Sigmoid colon (tissue), 7 donors: ENCODE data around the gene FHOD3. TPM values are rescaled to one million over a fixed set of nuclear protein-coding genes. Genes with fewer than 3 reads are reported as not detected.

ENCODE experiments used
- DNase-seq: peaks from one replicate; pipeline ENCODE4 v3.0.0-alpha.2; 2019
- H3K27ac ChIP-seq, 4 donors: fragments of 200-600 bp; sonication (generic); one replicate each; pipeline ENCODE4 v1.5.1; 2016 to 2019; ENCODE audit warnings: mild to moderate bottlenecking in 1 of 4
- H3K27me3 ChIP-seq, 3 donors: fragments of 200-600 bp; sonication (generic); one replicate each; pipeline ENCODE4 v1.5.1; 2019; ENCODE audit warnings: mild to moderate bottlenecking in 1 of 3
- H3K36me3 ChIP-seq, 4 donors: fragments of 200-600 bp; sonication (generic); one replicate each; pipeline ENCODE4 v1.5.1; 2016 to 2019
- H3K4me1 ChIP-seq, 4 donors: fragments of 200-600 bp; sonication (generic); one replicate each; pipeline ENCODE4 v1.5.1; 2017 to 2019
- H3K4me3 ChIP-seq, 4 donors: fragments of 200-600 bp; sonication (generic); one replicate each; pipeline ENCODE4 v1.5.1; 2017 to 2019; ENCODE audit warnings: mild to moderate bottlenecking in 2 of 4, moderate library complexity in 1 of 4
- H3K9me3 ChIP-seq, 4 donors: fragments of 200-600 bp in 3 of 4; sonication (generic) in 3 of 4; one replicate each; pipeline versions ENCODE4 v1.5.1 to v1.6.1; 2013 to 2019
- EP300 ChIP-seq, 4 donors: sonication (generic); formaldehyde crosslinking; IDR thresholded peaks; one replicate each; pipeline ENCODE4 v1.6.1; 2017; ENCODE audit warnings: antibody characterized with exemption in 4 of 4
- POLR2A ChIP-seq, 2 donors: fragments of 450-650 bp; IDR thresholded peaks; one replicate each; pipeline ENCODE4 v1.6.1; 2016; ENCODE audit warnings: antibody characterized with exemption in 2 of 2, mild to moderate bottlenecking in 2 of 2, moderate library complexity in 2 of 2
- POLR2AphosphoS5 ChIP-seq, 4 donors: sonication (generic); formaldehyde crosslinking; IDR thresholded peaks; one replicate each; pipeline ENCODE4 v1.6.1; 2017; ENCODE audit warnings: antibody characterized with exemption in 4 of 4
- WGBS, 2 donors: extraction: QIAGEN DNeasy Blood & Tissue Kit; methylation state at CpG; one replicate each; pipeline ENCODE4 v1.1.7; 2013; 5-methylcytosine and 5-hydroxymethylcytosine counted together
- intact Hi-C: fragments of 100-400 bp; cut with DNase I; formaldehyde crosslinking; loops from one replicate; pipeline ENCODE4 v1.15.1; 2023
- polyA plus RNA-seq, 3 donors: library from polyadenylated mRNA; stranded (reverse); fragments of 200-250 nt; gene quantifications; one replicate each; pipeline ENCODE4 v1.2.3, GENCODE V29; 2013
- total RNA-seq, 4 donors: library from RNA; depleted of rRNA; stranded (reverse); fragments of >200 nt; gene quantifications; one replicate each; pipeline ENCODE4 v1.1.0, GENCODE V29; 2016
- TF ChIP-seq, protein P1 (sequence below), 4 experiments: fragments of 450-650 bp in 3 of 4; fragments of 200-600 bp in 1 of 4; IDR thresholded peaks; one replicate each; pipeline ENCODE4 v1.5.1; 2016 to 2019; ENCODE audit warnings: antibody characterized with exemption in 4 of 4, mild to moderate bottlenecking in 3 of 4, moderate library complexity in 2 of 4
- donor health status: healthy with polysubstance abuse.
- donor health status: Bipolar disorder and iron deficiency.
- donor health status: healthy.

Gene FHOD3
- total and polyA plus RNA-seq, 7 donors = 1.2 to 24.9 (median 9.5) TPM

DNA sequence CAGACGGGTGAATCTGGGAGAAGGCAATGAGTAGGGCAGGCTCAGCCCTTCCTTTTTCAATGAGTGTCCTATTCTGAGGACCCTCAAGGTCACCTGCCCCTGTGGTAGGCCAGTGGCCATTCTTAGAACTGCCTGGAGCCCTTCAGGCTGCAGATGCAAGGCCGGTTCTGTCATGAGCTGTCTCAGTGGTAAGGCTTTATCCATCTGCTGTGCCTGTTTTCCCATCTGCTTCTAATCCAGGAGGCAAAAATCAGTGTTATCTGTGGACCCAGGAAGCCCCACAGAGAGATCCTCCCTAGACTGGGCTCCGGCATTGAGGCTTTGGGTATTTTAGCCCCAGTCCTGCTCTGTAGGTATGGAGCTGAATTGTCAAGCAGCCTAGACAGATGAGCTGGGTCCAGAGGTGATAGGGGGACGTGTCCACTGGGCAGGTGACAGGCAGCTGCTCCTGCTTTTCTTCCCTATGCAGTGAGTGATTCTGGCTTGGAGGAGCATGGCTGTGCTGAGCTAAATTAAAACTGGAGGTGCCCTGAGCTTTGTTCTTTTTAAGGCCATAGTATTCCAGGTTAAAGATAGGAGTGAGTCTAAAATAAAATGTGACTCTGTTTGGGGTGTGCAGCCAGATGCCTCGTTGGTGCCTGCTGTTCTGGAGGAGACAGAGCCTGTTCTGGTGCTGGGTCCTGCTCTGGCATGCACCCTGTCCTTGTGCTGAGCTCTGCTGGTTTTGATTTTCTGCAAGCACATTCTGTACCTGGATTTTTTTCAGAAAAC lies 92.5 kb downstream of the FHOD3 start:
- intact Hi-C loops = no loop called here
- DNase-seq = no peak
- Histone ChIP-seq H3K27ac (no peak overlapping the region), H3K36me3 (no peaks in the 10 kb centered on the region), H3K9me3 (peaks cover 0 to 2% (median 0%) of the 10 kb centered on the region in 4 donors), H3K27me3 (no peaks in the 10 kb centered on the region), H3K4me1 (no peaks in the 10 kb centered on the region), H3K4me3 (no peak overlapping the region)
- TF ChIP-seq POLR2A (IDR thresholded peaks at IDR 0.05) = no peak
- TF ChIP-seq, protein P1, sequence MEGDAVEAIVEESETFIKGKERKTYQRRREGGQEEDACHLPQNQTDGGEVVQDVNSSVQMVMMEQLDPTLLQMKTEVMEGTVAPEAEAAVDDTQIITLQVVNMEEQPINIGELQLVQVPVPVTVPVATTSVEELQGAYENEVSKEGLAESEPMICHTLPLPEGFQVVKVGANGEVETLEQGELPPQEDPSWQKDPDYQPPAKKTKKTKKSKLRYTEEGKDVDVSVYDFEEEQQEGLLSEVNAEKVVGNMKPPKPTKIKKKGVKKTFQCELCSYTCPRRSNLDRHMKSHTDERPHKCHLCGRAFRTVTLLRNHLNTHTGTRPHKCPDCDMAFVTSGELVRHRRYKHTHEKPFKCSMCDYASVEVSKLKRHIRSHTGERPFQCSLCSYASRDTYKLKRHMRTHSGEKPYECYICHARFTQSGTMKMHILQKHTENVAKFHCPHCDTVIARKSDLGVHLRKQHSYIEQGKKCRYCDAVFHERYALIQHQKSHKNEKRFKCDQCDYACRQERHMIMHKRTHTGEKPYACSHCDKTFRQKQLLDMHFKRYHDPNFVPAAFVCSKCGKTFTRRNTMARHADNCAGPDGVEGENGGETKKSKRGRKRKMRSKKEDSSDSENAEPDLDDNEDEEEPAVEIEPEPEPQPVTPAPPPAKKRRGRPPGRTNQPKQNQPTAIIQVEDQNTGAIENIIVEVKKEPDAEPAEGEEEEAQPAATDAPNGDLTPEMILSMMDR (IDR thresholded peaks at IDR 0.05) = no peak
- TF ChIP-seq POLR2AphosphoS5 (IDR thresholded peaks at IDR 0.05) = no peak
- no peak for TF ChIP-seq EP300 (IDR thresholded peaks at IDR 0.05)
- WGBS, 2 donors = 77 to 81% methylated on average over 5 of the region's 5 CpGs

DNA sequence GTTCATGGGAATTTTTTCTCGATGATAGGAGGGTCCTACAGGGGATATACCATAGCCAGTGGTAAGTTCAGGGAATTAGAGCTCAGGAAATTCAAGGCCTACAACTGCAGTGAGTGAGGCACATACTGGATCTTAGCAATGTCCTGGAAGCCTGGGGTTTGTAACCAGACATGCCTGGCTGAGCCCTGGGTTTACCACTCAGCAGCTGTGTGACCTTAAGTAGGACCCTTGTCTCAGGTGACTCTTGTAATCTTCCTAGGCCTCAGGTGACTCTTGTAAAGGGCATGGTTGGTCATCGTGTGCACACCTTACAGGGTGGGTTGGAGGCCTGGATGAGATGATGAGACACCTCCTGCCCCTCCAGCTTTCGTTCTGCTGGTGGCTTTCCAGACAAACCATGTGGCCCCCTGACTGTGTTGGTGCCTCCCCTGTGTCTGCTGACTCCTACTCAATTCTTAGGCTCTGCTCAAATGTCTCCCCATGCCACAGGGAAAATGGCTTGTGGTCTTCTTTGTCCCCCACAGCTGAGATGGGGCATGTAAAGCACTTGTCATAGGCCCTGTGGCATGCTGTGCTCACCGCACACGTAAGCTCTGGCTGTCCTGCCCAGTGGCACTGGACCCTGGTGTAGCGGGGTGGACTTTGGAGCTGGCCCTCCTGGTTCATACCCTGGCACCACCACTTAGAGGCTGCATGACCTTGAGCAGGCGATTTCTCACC lies 94.1 kb downstream of the FHOD3 start:
- 92 to 93% methylated on average over 7 of the region's 7 CpGs for WGBS, 2 donors
- no peak overlapping the region for H3K27ac ChIP-seq
- H3K4me3 ChIP-seq = no peak overlapping the region
- H3K36me3 ChIP-seq = no peaks in the 10 kb centered on the region
- H3K4me1 ChIP-seq = no peaks in the 10 kb centered on the region
- no peak for DNase-seq
- peaks cover 0 to 5% (median 1%) of the 10 kb centered on the region in 4 donors for H3K9me3 ChIP-seq
- H3K27me3 ChIP-seq = no peaks in the 10 kb centered on the region
- TF ChIP-seq POLR2AphosphoS5 (IDR thresholded peaks at IDR 0.05) (no peak), EP300 (IDR thresholded peaks at IDR 0.05) (no peak), POLR2A (IDR thresholded peaks at IDR 0.05) (no peak)
- TF ChIP-seq, protein P1 (IDR thresholded peaks at IDR 0.05) = no peak
- intact Hi-C loops = no loop called here

DNA sequence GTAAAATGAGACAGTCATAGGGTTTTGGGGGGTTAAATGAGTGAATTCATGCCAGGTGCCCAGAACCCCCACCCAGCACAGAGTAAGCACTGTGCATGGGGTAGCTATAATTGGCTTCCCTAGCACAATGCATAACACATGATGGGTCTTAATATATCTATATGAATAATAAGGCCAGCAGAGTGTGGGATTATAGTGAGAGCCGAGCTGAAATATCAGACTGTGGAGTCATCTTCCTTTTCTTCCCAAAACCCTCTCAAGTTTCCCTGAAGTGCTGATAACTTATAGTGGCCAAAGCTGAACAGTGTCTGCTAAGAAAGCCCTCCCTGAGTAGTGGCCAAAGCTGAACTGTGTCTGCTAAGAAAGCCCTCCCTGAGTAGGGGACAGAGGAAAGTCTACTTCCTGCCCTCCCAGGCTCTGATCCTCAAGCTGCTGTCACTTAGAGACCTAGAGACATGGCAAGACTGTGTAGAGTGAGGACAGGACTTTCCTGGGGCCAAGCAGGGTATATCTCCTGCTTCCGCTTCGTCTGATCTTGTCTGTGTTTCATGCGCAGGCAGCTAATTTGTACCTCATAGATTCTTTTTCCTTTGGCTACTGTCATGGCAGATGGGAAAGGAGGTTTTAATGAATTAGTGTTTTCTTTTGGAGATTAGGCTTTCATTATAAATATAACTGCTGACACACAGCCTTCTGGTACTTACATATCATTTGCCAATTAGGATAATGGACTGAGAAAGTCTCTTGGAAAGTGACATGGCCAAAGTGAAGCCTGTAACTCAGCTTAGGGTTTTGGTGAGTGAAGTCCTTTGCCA lies 94.9 kb downstream of the FHOD3 start:
- H3K9me3 ChIP-seq = peaks cover 0 to 6% (median 3%) of the 10 kb centered on the region in 4 donors
- no peaks in the 10 kb centered on the region for H3K4me1 ChIP-seq
- DNase-seq = no peak
- intact Hi-C loops = no loop called here
- no peak overlapping the region for H3K27ac ChIP-seq
- H3K27me3 ChIP-seq = no peaks in the 10 kb centered on the region
- 92 to 96% methylated on average over 4 of the region's 4 CpGs for WGBS, 2 donors
- no peaks in the 10 kb centered on the region for H3K36me3 ChIP-seq
- no peak overlapping the region for H3K4me3 ChIP-seq
- TF ChIP-seq POLR2AphosphoS5 (IDR thresholded peaks at IDR 0.05) = no peak
- no peak for TF ChIP-seq POLR2A (IDR thresholded peaks at IDR 0.05)
- no peak for TF ChIP-seq EP300 (IDR thresholded peaks at IDR 0.05)
- TF ChIP-seq, protein P1 (IDR thresholded peaks at IDR 0.05) = no peak

DNA sequence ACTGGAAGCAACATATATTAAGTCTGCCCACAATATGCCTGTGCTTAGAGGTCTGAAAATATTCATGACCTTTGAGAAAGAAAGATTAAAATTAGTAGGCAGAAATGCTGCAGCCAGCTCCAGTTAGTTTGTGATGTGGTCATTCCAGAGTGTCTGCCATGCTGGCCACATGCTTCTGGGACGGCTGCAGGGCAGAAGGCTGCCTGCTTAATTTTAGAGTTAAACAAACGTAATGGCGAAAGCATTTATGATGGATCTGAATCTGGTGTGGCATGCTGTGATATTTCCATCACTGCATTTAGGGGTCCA lies 95.4 kb downstream of the FHOD3 start:
- Histone ChIP-seq H3K27ac (no peak overlapping the region), H3K36me3 (no peaks in the 10 kb centered on the region), H3K4me1 (no peaks in the 10 kb centered on the region), H3K4me3 (no peak overlapping the region), H3K27me3 (no peaks in the 10 kb centered on the region), H3K9me3 (peaks cover 0 to 6% (median 3%) of the 10 kb centered on the region in 4 donors)
- TF ChIP-seq EP300 (IDR thresholded peaks at IDR 0.05) (no peak), POLR2A (IDR thresholded peaks at IDR 0.05) (no peak), POLR2AphosphoS5 (IDR thresholded peaks at IDR 0.05) (no peak)
- TF ChIP-seq, protein P1 (IDR thresholded peaks at IDR 0.05) = no peak
- intact Hi-C loops = no loop called here
- WGBS, 2 donors = 92 to 94% methylated on average over 3 of the region's 3 CpGs
- DNase-seq = no peak
